GM12878 (cell line): ENCODE data around the gene URAD. TPM values are rescaled to one million over a fixed set of nuclear protein-coding genes. Genes with fewer than 3 reads are reported as not detected.

ENCODE experiments used
- ATF7 ChIP-seq: fragments of 450-650 bp; IDR thresholded peaks from 2 replicates; pipeline ENCODE4 v1.6.1; 2016; ENCODE audit warnings: low read depth, mild to moderate bottlenecking
- CEBPZ ChIP-seq: fragments of 150-350 bp; IDR thresholded peaks from 2 replicates; pipeline ENCODE4 v1.6.1; 2016; ENCODE audit warnings: low read depth, low read length
- CHD2 ChIP-seq: IDR thresholded peaks from 2 replicates; pipeline ENCODE4 v1.6.1; 2011; ENCODE audit warnings: low read depth, low read length, improper control_type of control experiment, borderline replicate concordance
- EED ChIP-seq: sonication (generic); IDR thresholded peaks from 2 replicates; pipeline ENCODE4 v1.6.1; 2016; ENCODE audit warnings: antibody characterized with exemption, low read depth
- ETV6 ChIP-seq, 2 experiments: fragments of 450-650 bp in 1 of 2; IDR thresholded peaks in 1 of 2; conservative IDR thresholded peaks in 1 of 2; 2 replicates each; pipeline ENCODE4 v1.6.1; 2014; ENCODE audit warnings: antibody characterized with exemption in 1 of 2, borderline replicate concordance in 1 of 2, low read depth in 1 of 2, mild to moderate bottlenecking in 1 of 2, moderate library complexity in 1 of 2
- EZH2 ChIP-seq: IDR thresholded peaks from 2 replicates; pipeline ENCODE4 v1.6.1; 2012; ENCODE audit warnings: low read depth, mild to moderate bottlenecking, control low read depth, inconsistent platforms, low read length, borderline replicate concordance; ENCODE audit not compliant: control insufficient read depth
- FOXK2 ChIP-seq: fragments of 450-650 bp; IDR thresholded peaks from 2 replicates; pipeline ENCODE4 v1.6.1; 2017; ENCODE audit warnings: mild to moderate bottlenecking, moderate library complexity
- KLF5 ChIP-seq: fragments of 450-650 bp; IDR thresholded peaks from 2 replicates; pipeline ENCODE4 v1.6.1; 2014; ENCODE audit warnings: mild to moderate bottlenecking; ENCODE audit not compliant: partially characterized antibody
- MEF2A ChIP-seq: IDR thresholded peaks from 2 replicates; pipeline ENCODE4 v1.6.1; 2011; ENCODE audit warnings: low read depth, mild to moderate bottlenecking, low read length, moderate library complexity; ENCODE audit not compliant: insufficient read depth
- NFYB ChIP-seq: IDR thresholded peaks from 2 replicates; pipeline ENCODE4 v1.6.1; 2011; ENCODE audit warnings: low read depth, mild to moderate bottlenecking, low read length, improper control_type of control experiment, moderate library complexity; ENCODE audit not compliant: insufficient read depth
- NR2C1 ChIP-seq: fragments of 450-650 bp; IDR thresholded peaks from 2 replicates; pipeline ENCODE4 v1.6.1; 2017; ENCODE audit warnings: antibody characterized with exemption, mild to moderate bottlenecking, moderate library complexity
- PKNOX1 ChIP-seq: fragments of 450-650 bp; IDR thresholded peaks from 2 replicates; pipeline ENCODE4 v1.6.1; 2016; ENCODE audit warnings: mild to moderate bottlenecking
- RAD51 ChIP-seq: fragments of 450-650 bp; IDR thresholded peaks from 2 replicates; pipeline ENCODE4 v1.6.1; 2016; ENCODE audit warnings: moderate library complexity, mild to moderate bottlenecking, inconsistent platforms
- SIN3A ChIP-seq: IDR thresholded peaks from 2 replicates; pipeline ENCODE4 v1.6.1; 2012; ENCODE audit warnings: low read depth, low read length, improper control_type of control experiment
- SPI1 ChIP-seq: IDR thresholded peaks from 2 replicates; pipeline ENCODE4 v1.6.1; 2011; ENCODE audit warnings: low read depth, mild to moderate bottlenecking, low read length, moderate library complexity, borderline replicate concordance; ENCODE audit not compliant: insufficient read depth
- STAT1 ChIP-seq: fragments of 450-650 bp; conservative IDR thresholded peaks from 2 replicates; pipeline ENCODE4 v1.6.1; 2014; ENCODE audit warnings: antibody characterized with exemption, mild to moderate bottlenecking
- TCF12 ChIP-seq: IDR thresholded peaks from 2 replicates; pipeline ENCODE4 v1.6.1; 2011; ENCODE audit warnings: low read depth, mild to moderate bottlenecking, low read length
- TCF3 ChIP-seq: IDR thresholded peaks from 2 replicates; pipeline ENCODE4 v1.6.1; 2012; ENCODE audit warnings: low read depth, mild to moderate bottlenecking, low read length, borderline replicate concordance; ENCODE audit not compliant: insufficient read depth
- ZNF207 ChIP-seq: fragments of 450-650 bp; IDR thresholded peaks from 2 replicates; pipeline ENCODE4 v1.6.1; 2014; ENCODE audit warnings: antibody characterized with exemption, mild to moderate bottlenecking, borderline replicate concordance
- ZZZ3 ChIP-seq: IDR thresholded peaks from 2 replicates; pipeline ENCODE4 v1.6.1; 2011; ENCODE audit warnings: low read depth; ENCODE audit not compliant: control insufficient read depth, insufficient read length
- polyA plus RNA-seq, 11 experiments: library from polyadenylated mRNA; depleted of rRNA in 4 of 11; unstranded in 6 of 11; stranded (reverse) in 5 of 11; fragments of >200 nt; fragmentation: Nextera tagmentation in 4 of 11; fragmentation: Illumina TruSeq in 1 of 11; extraction: Ambion mirVana in 4 of 11; extraction: Trizol in 1 of 11; gene quantifications; 1 replicate in 1 of 11; 2 replicates in 10 of 11; pipeline versions ENCODE4 v1.2.1 to v1.2.3, GENCODE V29; 2011 to 2016; ENCODE audit warnings: inconsistent platforms in 2 of 11, missing spikeins in 2 of 11, low read depth in 1 of 11
- total RNA-seq, 4 experiments: library from RNA; depleted of rRNA in 3 of 4; stranded (reverse); fragments of >200 nt in 3 of 4; fragmentation: Illumina TruSeq in 1 of 4; extraction: Trizol in 1 of 4; gene quantifications; 2 replicates each; pipeline versions ENCODE4 v1.2.1 to v1.2.3, GENCODE V29; 2013 to 2021
- TF ChIP-seq, protein P1 (sequence below): fragments of 450-650 bp; IDR thresholded peaks from 2 replicates; pipeline ENCODE4 v1.6.1; 2017; ENCODE audit warnings: mild to moderate bottlenecking, moderate library complexity
- TF ChIP-seq, protein P2 (sequence below): fragments of 450-650 bp; IDR thresholded peaks from 2 replicates; pipeline ENCODE4 v1.6.1; 2017; ENCODE audit warnings: borderline replicate concordance

URAD gene
- total and polyA plus RNA-seq, 10 of the 15 experiments (the other 5 are each of a cell fraction or from before 2014, with no cell fraction given), result not detected

GRCh38 chr13:28012896-28013295, 24.4 kb upstream of the URAD start (continued):
- TF ChIP-seq SIN3A (no peak), PKNOX1 (no peak), TCF12 (no peak), TCF3 (no peak), ETV6 (conservative IDR thresholded peaks at IDR 0.05 in 1 of 2, IDR thresholded peaks at IDR 0.05 in 1 of 2; ENCODE audit: borderline replicate concordance in 1 of 2, low read depth in 1 of 2) (peak in 1 of 2 experiments; percentile 97; a peak in 2 of 4 replicates), FOXK2 (no peak), ZZZ3 (no peak), NR2C1 (no peak), CEBPZ (no peak), ATF7 (peak; percentile 62), EED (no peak; the same call in 1 of the 2 replicates), KLF5 (no peak), SPI1 (peak; percentile 66), MEF2A (peak; percentile 73), STAT1 (no peak), RAD51 (no peak), NFYB (no peak), EZH2 (no peak), ZNF207 (no peak), CHD2 (no peak)
- TF ChIP-seq, protein P1, sequence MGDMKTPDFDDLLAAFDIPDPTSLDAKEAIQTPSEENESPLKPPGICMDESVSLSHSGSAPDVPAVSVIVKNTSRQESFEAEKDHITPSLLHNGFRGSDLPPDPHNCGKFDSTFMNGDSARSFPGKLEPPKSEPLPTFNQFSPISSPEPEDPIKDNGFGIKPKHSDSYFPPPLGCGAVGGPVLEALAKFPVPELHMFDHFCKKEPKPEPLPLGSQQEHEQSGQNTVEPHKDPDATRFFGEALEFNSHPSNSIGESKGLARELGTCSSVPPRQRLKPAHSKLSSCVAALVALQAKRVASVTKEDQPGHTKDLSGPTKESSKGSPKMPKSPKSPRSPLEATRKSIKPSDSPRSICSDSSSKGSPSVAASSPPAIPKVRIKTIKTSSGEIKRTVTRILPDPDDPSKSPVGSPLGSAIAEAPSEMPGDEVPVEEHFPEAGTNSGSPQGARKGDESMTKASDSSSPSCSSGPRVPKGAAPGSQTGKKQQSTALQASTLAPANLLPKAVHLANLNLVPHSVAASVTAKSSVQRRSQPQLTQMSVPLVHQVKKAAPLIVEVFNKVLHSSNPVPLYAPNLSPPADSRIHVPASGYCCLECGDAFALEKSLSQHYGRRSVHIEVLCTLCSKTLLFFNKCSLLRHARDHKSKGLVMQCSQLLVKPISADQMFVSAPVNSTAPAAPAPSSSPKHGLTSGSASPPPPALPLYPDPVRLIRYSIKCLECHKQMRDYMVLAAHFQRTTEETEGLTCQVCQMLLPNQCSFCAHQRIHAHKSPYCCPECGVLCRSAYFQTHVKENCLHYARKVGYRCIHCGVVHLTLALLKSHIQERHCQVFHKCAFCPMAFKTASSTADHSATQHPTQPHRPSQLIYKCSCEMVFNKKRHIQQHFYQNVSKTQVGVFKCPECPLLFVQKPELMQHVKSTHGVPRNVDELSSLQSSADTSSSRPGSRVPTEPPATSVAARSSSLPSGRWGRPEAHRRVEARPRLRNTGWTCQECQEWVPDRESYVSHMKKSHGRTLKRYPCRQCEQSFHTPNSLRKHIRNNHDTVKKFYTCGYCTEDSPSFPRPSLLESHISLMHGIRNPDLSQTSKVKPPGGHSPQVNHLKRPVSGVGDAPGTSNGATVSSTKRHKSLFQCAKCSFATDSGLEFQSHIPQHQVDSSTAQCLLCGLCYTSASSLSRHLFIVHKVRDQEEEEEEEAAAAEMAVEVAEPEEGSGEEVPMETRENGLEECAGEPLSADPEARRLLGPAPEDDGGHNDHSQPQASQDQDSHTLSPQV, result no peak
- TF ChIP-seq, protein P2, sequence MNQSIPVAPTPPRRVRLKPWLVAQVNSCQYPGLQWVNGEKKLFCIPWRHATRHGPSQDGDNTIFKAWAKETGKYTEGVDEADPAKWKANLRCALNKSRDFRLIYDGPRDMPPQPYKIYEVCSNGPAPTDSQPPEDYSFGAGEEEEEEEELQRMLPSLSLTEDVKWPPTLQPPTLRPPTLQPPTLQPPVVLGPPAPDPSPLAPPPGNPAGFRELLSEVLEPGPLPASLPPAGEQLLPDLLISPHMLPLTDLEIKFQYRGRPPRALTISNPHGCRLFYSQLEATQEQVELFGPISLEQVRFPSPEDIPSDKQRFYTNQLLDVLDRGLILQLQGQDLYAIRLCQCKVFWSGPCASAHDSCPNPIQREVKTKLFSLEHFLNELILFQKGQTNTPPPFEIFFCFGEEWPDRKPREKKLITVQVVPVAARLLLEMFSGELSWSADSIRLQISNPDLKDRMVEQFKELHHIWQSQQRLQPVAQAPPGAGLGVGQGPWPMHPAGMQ, result no peak
